ENCODE data around the gene FLOT1. TPM values are rescaled to one million over a fixed set of nuclear protein-coding genes. Genes with fewer than 3 reads are reported as not detected.

FLOT1 gene
- total and polyA plus RNA-seq, 2 donors (not counting 1 experiment from before 2014, with no cell fraction given): 71.2 to 79.4 TPM

- peak overlapping the region in 1 of 2 donors; percentile 97 for H3K27ac ChIP-seq (ENCODE audit: low read length in 2 of 2)
- peaks cover 78% of the 10 kb centered on the region for H4K20me1 ChIP-seq (ENCODE audit: control insufficient read depth, insufficient read depth, low read length, poor library complexity, severe bottlenecking)
- H3K4me1 ChIP-seq (ENCODE audit: control insufficient read depth in 2 of 2, insufficient read depth in 2 of 2, low read length in 2 of 2): peaks cover 38 to 39% of the 10 kb centered on the region in 2 donors
- DNase-seq (peak; percentile 92), ATAC-seq (ENCODE audit: low read depth) (peak; percentile 29)
- H3K36me3 ChIP-seq (replicated peaks in 1 of 2; ENCODE audit: control extremely low read depth in 1 of 2, control insufficient read depth in 1 of 2, extremely low read depth in 1 of 2, insufficient read depth in 2 of 2, low read length in 1 of 2): peaks cover 4 to 56% of the 10 kb centered on the region in 2 experiments
- no peaks in the 10 kb centered on the region for H3K9me3 ChIP-seq (ENCODE audit: control extremely low read depth in 1 of 3, control insufficient read depth in 2 of 3, insufficient read depth in 1 of 3, low read length in 2 of 3)
- ChIA-PET CTCF (interaction anchor here (0.6 to 19.8 kb wide), 40 partner anchors 9 to 1028 kb away, joined by 3 to 963 read pairs (median 5); partner anchors contain the start of genes ATAT1, FLOT1, IER3 and MDC1), POLR2A (interaction anchor here (0.6 to 8.7 kb wide), 10 partner anchors 9 to 890 kb away, joined by 3 to 216 read pairs (median 12); partner anchors contain the start of genes MDC1, MRPS18B, PPP1R10 and TUBB)
- H3K79me2 ChIP-seq (ENCODE audit: control insufficient read depth, insufficient read depth, low read length): peaks cover 74% of the 10 kb centered on the region
- Mint-ChIP-seq H3K27me3 (no peaks in the 10 kb centered on the region), H3K4me1 (peaks cover 51% of the 10 kb centered on the region), H3K4me3 (peak overlapping the region; percentile 65), H3K27ac (peak overlapping the region; percentile 99), H3K9me3 (ENCODE audit: insufficient read depth) (no peaks in the 10 kb centered on the region)
- H3K4me3 ChIP-seq (ENCODE audit: control extremely low read depth in 1 of 5, extremely low read depth in 1 of 5, insufficient read depth in 1 of 5, low read depth in 2 of 5, low read length in 4 of 5): peak overlapping the region in 4 of 5 experiments; percentile 31 to 100 (median 37)
- intact Hi-C loops (cut with micrococcal nuclease): loop anchor here (1.0 to 5.0 kb wide), 3 partner anchors 9 to 198 kb away; no protein-coding TSS in a partner anchor
- H2AFZ ChIP-seq (ENCODE audit: insufficient read depth, low read depth, low read length, poor library complexity, severe bottlenecking): peak overlapping the region; percentile 14
- no peak for TF ChIP-seq EZH2 (IDR thresholded peaks at IDR 0.05; ENCODE audit: borderline replicate concordance, insufficient read depth, low read depth, low read length, poor library complexity, severe bottlenecking)
- TF ChIP-seq CTCF (IDR thresholded peaks at IDR 0.05): peak; percentile 94
- peak overlapping the region; percentile 59 for H3K9ac ChIP-seq (ENCODE audit: low read length)
- H3K27me3 ChIP-seq (replicated peaks in 1 of 4; ENCODE audit: control extremely low read depth in 1 of 4, control insufficient read depth in 3 of 4, insufficient read depth in 4 of 4, low read length in 3 of 4): no peaks in the 10 kb centered on the region
- WGBS (ENCODE audit: insufficient coverage): 5% methylated on average over 24 of the region's 31 CpGs
- H3K4me2 ChIP-seq (replicated peaks; ENCODE audit: low read depth, low read length, poor library complexity, severe bottlenecking): peak overlapping the region; percentile 100
These were observed 63.3 kb downstream of the FLOT1 start for GRCh38 chr6:30678964-30679726.

Small RNAs within 50 kb of the gene (small RNA-seq; reads per million reads assigned to genes)
- not detected for gene RF00019 (ENCODE audit: insufficient read length, low read depth, low replicate concordance)
- gene RN7SL353P (ENCODE audit: insufficient read length, low read depth, low replicate concordance): not detected

Other genes starting within 250 kb of the FLOT1 start
- 107 and 109 TPM in 2 replicates for gene GNL1, start 186.2 kb downstream of the FLOT1 start, total RNA-seq
- gene GNL1, start 186.2 kb downstream of the FLOT1 start, polyA plus RNA-seq: 36.0 and 38.7 TPM in 2 replicates
- gene PRR3, start 185.4 kb downstream of the FLOT1 start, total RNA-seq: 30.3 and 33.7 TPM in 2 replicates
- 10.7 and 15.0 TPM in 2 replicates for gene PRR3, start 185.4 kb downstream of the FLOT1 start, polyA plus RNA-seq
- 60.9 and 63.7 TPM in 2 replicates for gene ABCF1, start 171.2 kb downstream of the FLOT1 start, total RNA-seq
- gene ABCF1, start 171.2 kb downstream of the FLOT1 start, polyA plus RNA-seq: 22.8 and 51.0 TPM in 2 replicates
- gene PPP1R10, start 125.4 kb downstream of the FLOT1 start, total RNA-seq: 157 and 177 TPM in 2 replicates
- 40.7 and 61.5 TPM in 2 replicates for gene PPP1R10, start 125.4 kb downstream of the FLOT1 start, polyA plus RNA-seq
- 37.9 and 38.8 TPM in 2 replicates for gene MRPS18B, start 124.8 kb downstream of the FLOT1 start, total RNA-seq
- gene MRPS18B, start 124.8 kb downstream of the FLOT1 start, polyA plus RNA-seq: 26.3 and 35.9 TPM in 2 replicates
- 19.3 and 21.5 TPM in 2 replicates for gene ATAT1, start 115.8 kb downstream of the FLOT1 start, total RNA-seq
- gene ATAT1, start 115.8 kb downstream of the FLOT1 start, polyA plus RNA-seq: 15.1 and 15.7 TPM in 2 replicates
- gene C6orf136, start 95.6 kb downstream of the FLOT1 start, total RNA-seq: 24.9 and 37.2 TPM in 2 replicates
- 31.0 and 36.6 TPM in 2 replicates for gene C6orf136, start 95.6 kb downstream of the FLOT1 start, polyA plus RNA-seq
- 51.1 and 58.3 TPM in 2 replicates for gene DHX16, start 69.7 kb downstream of the FLOT1 start, total RNA-seq
- gene DHX16, start 69.7 kb downstream of the FLOT1 start, polyA plus RNA-seq: 69.7 and 71.7 TPM in 2 replicates
- gene PPP1R18, start 56.0 kb downstream of the FLOT1 start, total RNA-seq: 121 and 125 TPM in 2 replicates
- gene PPP1R18, start 56.0 kb downstream of the FLOT1 start, polyA plus RNA-seq: 71.6 and 113 TPM in 2 replicates
- gene NRM, start 51.7 kb downstream of the FLOT1 start, total RNA-seq: 22.8 and 24.9 TPM in 2 replicates
- gene NRM, start 51.7 kb downstream of the FLOT1 start, polyA plus RNA-seq: 18.9 and 26.0 TPM in 2 replicates
- 69.3 and 87.4 TPM in 2 replicates for gene MDC1, start 25.4 kb downstream of the FLOT1 start, total RNA-seq
- 24.9 and 26.4 TPM in 2 replicates for gene MDC1, start 25.4 kb downstream of the FLOT1 start, polyA plus RNA-seq
- gene TUBB, start 22.3 kb downstream of the FLOT1 start, total RNA-seq: 288 and 295 TPM in 2 replicates
- gene TUBB, start 22.3 kb downstream of the FLOT1 start, polyA plus RNA-seq: 58.9 and 102 TPM in 2 replicates
- 4.2 and 5.5 TPM in 2 replicates for gene IER3, start 1.9 kb upstream of the FLOT1 start, total RNA-seq
- 3.7 and 7.5 TPM in 2 replicates for gene IER3, start 1.9 kb upstream of the FLOT1 start, polyA plus RNA-seq
- 61.7 and 66.0 TPM in 2 replicates for gene DDR1, start 141.8 kb upstream of the FLOT1 start, total RNA-seq
- gene DDR1, start 141.8 kb upstream of the FLOT1 start, polyA plus RNA-seq: 28.8 and 81.5 TPM in 2 replicates
- 38.4 and 44.7 TPM in 2 replicates for gene GTF2H4, start 165.5 kb upstream of the FLOT1 start, total RNA-seq
- 22.4 and 30.2 TPM in 2 replicates for gene GTF2H4, start 165.5 kb upstream of the FLOT1 start, polyA plus RNA-seq
- 41.0 and 41.6 TPM in 2 replicates for gene VARS2, start 171.6 kb upstream of the FLOT1 start, total RNA-seq
- 27.1 and 34.5 TPM in 2 replicates for gene VARS2, start 171.6 kb upstream of the FLOT1 start, polyA plus RNA-seq
- gene SFTA2, start 189.5 kb upstream of the FLOT1 start, total RNA-seq: not detected in 2 replicates
- not detected in 2 replicates for gene SFTA2, start 189.5 kb upstream of the FLOT1 start, polyA plus RNA-seq
- gene MUCL3, start 198.3 kb upstream of the FLOT1 start, total RNA-seq: not detected in 2 replicates
- not detected in 2 replicates for gene MUCL3, start 198.3 kb upstream of the FLOT1 start, polyA plus RNA-seq
- gene MUC21, start 241.0 kb upstream of the FLOT1 start, total RNA-seq: not detected in 2 replicates
- not detected in 2 replicates for gene MUC21, start 241.0 kb upstream of the FLOT1 start, polyA plus RNA-seq

All from B cell (primary cell).